HEK293T (cell line): ENCODE measurements around the gene NFIA.

Source experiments
- CTCF ChIA-PET: fragments of 350-600 bp; formaldehyde crosslinking; extraction: SDS; loops from one replicate; lab custom pipeline; 2021; ENCODE audit warnings: antibody characterized with exemption, inconsistent platforms; lab: Yijun Ruan, JAX
- POLR2A ChIA-PET: fragments of 350-600 bp; formaldehyde crosslinking; extraction: SDS; loops from one replicate; lab custom pipeline; 2020; ENCODE audit warnings: antibody characterized with exemption, inconsistent platforms; lab: Yijun Ruan, JAX
- DNase-seq: peaks from one replicate; pipeline ENCODE4 v3.0.0; 2012; ENCODE audit warnings: mixed read lengths; ENCODE audit errors: extremely low spot score
- ARNT ChIP-seq: fragments of 450-650 bp; IDR thresholded peaks from 2 replicates; pipeline ENCODE4 v1.6.1; 2017; ENCODE audit warnings: mild to moderate bottlenecking
- BHLHE40 ChIP-seq: fragments of 450-650 bp; IDR thresholded peaks from 2 replicates; pipeline ENCODE4 v1.6.1; 2016; ENCODE audit warnings: mild to moderate bottlenecking, moderate library complexity, borderline replicate concordance
- CTBP1 ChIP-seq: fragments of 450-650 bp; IDR thresholded peaks from 2 replicates; pipeline ENCODE4 v1.6.1; 2016; ENCODE audit warnings: borderline replicate concordance
- ELF4 ChIP-seq: fragments of 450-650 bp; IDR thresholded peaks from 2 replicates; pipeline ENCODE4 v1.6.1; 2017; ENCODE audit warnings: antibody characterized with exemption
- FOXA1 ChIP-seq: fragments of 450-650 bp; IDR thresholded peaks from 2 replicates; pipeline ENCODE4 v1.6.1; 2016; ENCODE audit warnings: mild to moderate bottlenecking
- FOXK2 ChIP-seq: fragments of 450-650 bp; IDR thresholded peaks from 2 replicates; pipeline ENCODE4 v1.6.1; 2016; ENCODE audit warnings: mild to moderate bottlenecking
- FOXM1 ChIP-seq: fragments of 450-650 bp; IDR thresholded peaks from 2 replicates; pipeline ENCODE4 v1.6.1; 2017; ENCODE audit warnings: mild to moderate bottlenecking, borderline replicate concordance
- HDGF ChIP-seq: fragments of 450-650 bp; IDR thresholded peaks from 2 replicates; pipeline ENCODE4 v1.6.1; 2017; ENCODE audit warnings: antibody characterized with exemption, borderline replicate concordance
- L3MBTL2 ChIP-seq: fragments of 450-650 bp; conservative IDR thresholded peaks from 2 replicates; pipeline ENCODE4 v1.6.1; 2016; ENCODE audit warnings: mild to moderate bottlenecking
- LEF1 ChIP-seq: fragments of 450-650 bp; IDR thresholded peaks from 2 replicates; pipeline ENCODE4 v1.6.1; 2017; ENCODE audit warnings: mild to moderate bottlenecking, borderline replicate concordance
- NFRKB ChIP-seq: fragments of 450-650 bp; IDR thresholded peaks from 2 replicates; pipeline ENCODE4 v1.6.1; 2016; ENCODE audit warnings: mild to moderate bottlenecking, moderate library complexity
- PKNOX1 ChIP-seq: fragments of 450-650 bp; IDR thresholded peaks from 2 replicates; pipeline ENCODE4 v1.6.1; 2016
- SP1 ChIP-seq: fragments of 450-650 bp; IDR thresholded peaks from 2 replicates; pipeline ENCODE4 v1.6.1; 2017
- SUZ12 ChIP-seq: fragments of 450-650 bp; IDR thresholded peaks from 2 replicates; pipeline ENCODE4 v1.6.1; 2016; ENCODE audit warnings: mild to moderate bottlenecking
- TARDBP ChIP-seq: fragments of 450-650 bp; IDR thresholded peaks from 2 replicates; pipeline ENCODE4 v1.6.1; 2016
- ZNF384 ChIP-seq: fragments of 450-650 bp; IDR thresholded peaks from 2 replicates; pipeline ENCODE4 v1.6.1; 2016

NFIA gene

GRCh38 chr1:61238359-61238665 is 156.0 kb downstream of the NFIA start:
- no peak for DNase-seq
- no peak for TF ChIP-seq PKNOX1
- TF ChIP-seq FOXK2, result no peak
- no peak for TF ChIP-seq ELF4
- no peak for TF ChIP-seq L3MBTL2
- no peak for TF ChIP-seq HDGF
- no peak for TF ChIP-seq BHLHE40
- no peak for TF ChIP-seq CTBP1
- TF ChIP-seq TARDBP, result no peak
- TF ChIP-seq ARNT, result no peak
- no peak for TF ChIP-seq NFRKB
- TF ChIP-seq FOXA1, result no peak
- TF ChIP-seq FOXM1, result no peak
- TF ChIP-seq ZNF384, result no peak
- TF ChIP-seq SUZ12, result no peak
- no peak for TF ChIP-seq LEF1
- no peak for TF ChIP-seq SP1
- CTCF ChIA-PET, result interaction anchor here (0.6 to 0.7 kb wide), 2 partner anchors 13 to 284 kb away, joined by 3 read pairs; no protein-coding TSS in a partner anchor
- POLR2A ChIA-PET, result no interaction called here

DNA sequence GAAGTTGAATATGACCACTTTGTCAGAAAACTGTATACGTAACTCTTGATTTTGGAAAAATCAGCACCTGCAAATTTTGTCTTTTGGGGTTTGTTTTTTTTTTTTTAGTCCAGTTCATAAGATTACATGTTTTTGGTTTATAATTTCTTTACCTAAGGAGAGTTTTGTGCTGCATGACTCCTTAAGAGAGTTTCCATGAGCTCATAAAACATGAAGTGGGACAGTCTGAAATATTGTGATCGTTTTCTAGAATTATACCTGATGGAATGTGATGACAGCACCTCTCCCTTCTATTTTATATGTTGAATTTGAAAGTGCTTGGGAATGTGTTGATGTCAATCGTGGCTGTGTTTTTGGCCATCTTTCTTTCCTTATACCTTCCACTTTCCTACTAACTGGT is 158.5 kb downstream of the NFIA start:
- no peak for DNase-seq
- ChIA-PET CTCF (interaction anchor here (0.6 to 2.3 kb wide), 2 partner anchors 11 to 88 kb away, joined by 3 to 6 read pairs; no protein-coding TSS in a partner anchor), POLR2A (no interaction called here)
- no peak for TF ChIP-seq ZNF384

- no peak for DNase-seq
- ChIA-PET POLR2A (no interaction called here), CTCF (interaction anchor here (2.3 kb wide), 1 partner anchor 11 kb away, joined by 6 read pairs; no protein-coding TSS in a partner anchor)
- TF ChIP-seq LEF1 (no peak), TARDBP (no peak), L3MBTL2 (no peak), SUZ12 (no peak), SP1 (no peak), ARNT (no peak)
Observed at GRCh38 chr1:61241411-61241838, 159.1 kb downstream of the NFIA start.

GRCh38 chr1:61241973-61242381 is 159.6 kb downstream of the NFIA start:
- no peak for TF ChIP-seq FOXA1
- no peak for TF ChIP-seq NFRKB
- TF ChIP-seq HDGF, result no peak
- TF ChIP-seq ZNF384, result no peak
- no peak for TF ChIP-seq PKNOX1
- TF ChIP-seq ELF4, result no peak
- TF ChIP-seq SUZ12, result no peak
- TF ChIP-seq L3MBTL2, result no peak
- no peak for TF ChIP-seq TARDBP
- no peak for TF ChIP-seq BHLHE40
- TF ChIP-seq FOXM1, result no peak
- no peak for TF ChIP-seq CTBP1
- ChIA-PET CTCF (interaction anchor here (0.8 to 2.3 kb wide), 2 partner anchors 10 to 211 kb away, joined by 4 to 6 read pairs; no protein-coding TSS in a partner anchor), POLR2A (no interaction called here)
- no peak for DNase-seq

- POLR2A ChIA-PET, result no interaction called here
- CTCF ChIA-PET, result no interaction called here
- DNase-seq, result no peak
- TF ChIP-seq SP1, result no peak
- no peak for TF ChIP-seq FOXM1
- no peak for TF ChIP-seq SUZ12
- no peak for TF ChIP-seq TARDBP
- TF ChIP-seq LEF1, result no peak
- no peak for TF ChIP-seq ZNF384
- TF ChIP-seq PKNOX1, result no peak
- TF ChIP-seq FOXK2, result no peak
- no peak for TF ChIP-seq ELF4
- no peak for TF ChIP-seq HDGF
- no peak for TF ChIP-seq ARNT
- no peak for TF ChIP-seq BHLHE40
- no peak for TF ChIP-seq FOXA1
- TF ChIP-seq CTBP1, result no peak
- TF ChIP-seq L3MBTL2, result no peak
- no peak for TF ChIP-seq NFRKB
Observed at GRCh38 chr1:61244114-61244513, 161.8 kb downstream of the NFIA start.

DNA sequence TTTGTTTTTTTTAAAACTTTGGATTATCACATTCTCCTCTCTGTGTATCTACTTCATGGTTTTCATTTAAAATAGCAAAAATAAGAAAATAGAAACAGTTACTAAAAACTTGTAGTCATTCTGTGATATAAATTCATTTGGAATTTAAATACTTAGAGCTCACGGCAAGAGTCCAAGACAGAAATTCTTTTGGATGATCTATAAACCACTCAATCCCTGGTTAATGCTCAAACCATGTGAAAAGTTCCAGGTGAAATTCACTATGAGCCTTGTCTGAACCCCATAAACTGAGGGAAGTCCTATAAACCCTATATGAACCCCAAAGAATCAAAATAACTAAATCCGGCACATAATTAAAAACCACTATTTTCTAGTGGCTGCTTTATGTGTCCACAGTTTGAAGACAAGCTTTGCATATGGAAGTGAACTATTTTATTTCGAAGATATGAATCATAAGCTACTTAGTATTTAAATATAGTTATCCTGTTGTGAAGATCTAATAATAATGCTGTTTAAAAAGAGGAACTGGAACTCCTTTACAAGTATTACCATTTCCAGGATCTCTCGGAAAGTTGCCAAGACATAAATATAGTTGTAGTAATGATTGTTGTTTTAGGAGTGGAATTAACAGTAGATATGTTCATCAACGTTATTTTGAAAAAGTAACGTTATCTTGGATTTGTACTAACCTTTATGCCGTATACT is 163.5 kb downstream of the NFIA start:
- no peak for DNase-seq
- no peak for TF ChIP-seq PKNOX1
- TF ChIP-seq TARDBP, result no peak
- TF ChIP-seq NFRKB, result no peak
- no peak for TF ChIP-seq FOXM1
- TF ChIP-seq ZNF384, result no peak
- TF ChIP-seq ELF4, result no peak
- no peak for TF ChIP-seq SP1
- no peak for TF ChIP-seq HDGF
- no peak for TF ChIP-seq L3MBTL2
- no peak for TF ChIP-seq FOXK2
- no peak for TF ChIP-seq FOXA1
- no peak for TF ChIP-seq ARNT
- no peak for TF ChIP-seq CTBP1
- TF ChIP-seq LEF1, result no peak
- TF ChIP-seq SUZ12, result no peak
- TF ChIP-seq BHLHE40, result no peak
- POLR2A ChIA-PET, result no interaction called here
- CTCF ChIA-PET, result interaction anchor here (0.6 kb wide), 1 partner anchor 111 kb away, joined by 3 read pairs; no protein-coding TSS in a partner anchor
